Keratinocyte (primary cell): ENCODE results near the gene HDGF.

Source experiments
- CTCF ChIP-seq, 3 experiments: IDR thresholded peaks in 1 of 3; conservative IDR thresholded peaks in 1 of 3; optimal IDR thresholded peaks in 1 of 3; 2 replicates in 2 of 3; 3 replicates in 1 of 3; pipeline versions ENCODE3 to v1.5.1; 2011; ENCODE audit warnings: low read length in 3 of 3, mild to moderate bottlenecking in 3 of 3, moderate library complexity in 2 of 3, control low read depth in 1 of 3, inconsistent platforms in 1 of 3; ENCODE audit not compliant: insufficient read depth in 2 of 3; ENCODE audit errors: extremely low read depth in 1 of 3
- EZH2 ChIP-seq: IDR thresholded peaks from one replicate; pipeline ENCODE4 v1.6.1; 2012; ENCODE audit warnings: inconsistent platforms, mild to moderate bottlenecking, low read length, moderate library complexity

- TF ChIP-seq CTCF (optimal IDR thresholded peaks at IDR 0.05 in 1 of 3, IDR thresholded peaks at IDR 0.05 in 1 of 3, conservative IDR thresholded peaks at IDR 0.05 in 1 of 3; ENCODE audit: extremely low read depth in 1 of 3, insufficient read depth in 2 of 3, low read length in 3 of 3), result no peak
- TF ChIP-seq EZH2, result no peak
Observed at GRCh38 chr1:156751451-156751756, at the start of gene HDGF.
